Neural cell (in vitro differentiated cells): ENCODE measurements around the gene CPNE6. TPM values are rescaled to one million over a fixed set of nuclear protein-coding genes. Genes with fewer than 3 reads are reported as not detected.

Experiments
- H2AFZ ChIP-seq: fragments of 200-600, 300-800 bp; sonication (generic), shearing (Covaris generic); 2 replicates; pipeline ENCODE4 v1.6.0; 2014; ENCODE audit warnings: low read depth, mild to moderate bottlenecking, antibody characterized with exemption, low read length, moderate library complexity
- H3F3A ChIP-seq: fragments of 200-600 bp; shearing (Covaris generic); 2 replicates; pipeline ENCODE4 v1.6.1; 2016; ENCODE audit warnings: mild to moderate bottlenecking, moderate library complexity, mixed read lengths, antibody characterized with exemption, low read length; ENCODE audit not compliant: insufficient read depth, poor library complexity, severe bottlenecking
- H3K27ac ChIP-seq: fragments of 200-600, 300-800 bp; sonication (generic), shearing (Covaris generic); 2 replicates; pipeline ENCODE4 v1.5.1; 2014; ENCODE audit warnings: mild to moderate bottlenecking, low read length, moderate library complexity
- H3K27me3 ChIP-seq: fragments of 300-800, 200-600 bp; sonication (generic), shearing (Covaris generic); 2 replicates; pipeline ENCODE4 v1.6.0; 2014; ENCODE audit warnings: mild to moderate bottlenecking, low read depth, low read length, moderate library complexity; ENCODE audit not compliant: insufficient read depth
- H3K36me3 ChIP-seq: fragments of 300-800, 200-600 bp; sonication (generic), shearing (Covaris generic); 2 replicates; pipeline ENCODE4 v1.5.1; 2014; ENCODE audit warnings: mild to moderate bottlenecking, antibody characterized with exemption, low read length, moderate library complexity; ENCODE audit not compliant: insufficient read depth
- H3K4me2 ChIP-seq: fragments of 300-800, 200-600 bp; sonication (generic), shearing (Covaris generic); 2 replicates; pipeline ENCODE4 v1.6.0; 2014; ENCODE audit warnings: mild to moderate bottlenecking, low read length
- H3K4me3 ChIP-seq: fragments of 300-800, 200-600 bp; sonication (generic), shearing (Covaris generic); 2 replicates; pipeline ENCODE4 v1.5.1; 2014; ENCODE audit warnings: mild to moderate bottlenecking, low read length, moderate library complexity
- H3K79me2 ChIP-seq: fragments of 200-600 bp; shearing (Covaris generic); replicated peaks from 2 replicates; pipeline ENCODE4 v1.6.0; 2014; ENCODE audit warnings: mild to moderate bottlenecking, low read length, moderate library complexity; ENCODE audit not compliant: insufficient read depth
- H3K9ac ChIP-seq: fragments of 300-800, 200-600 bp; sonication (generic), shearing (Covaris generic); 2 replicates; pipeline ENCODE4 v1.6.1; 2016; ENCODE audit warnings: mild to moderate bottlenecking, low read length, mixed read lengths
- H3K9me2 ChIP-seq: fragments of 200-600 bp; shearing (Covaris generic); 2 replicates; pipeline ENCODE4 v1.6.1; 2016; ENCODE audit warnings: mild to moderate bottlenecking, low read length, mixed read lengths; ENCODE audit not compliant: insufficient read depth
- H3K9me3 ChIP-seq: fragments of 200-600, 300-800 bp; sonication (generic), shearing (Covaris generic); 2 replicates; pipeline ENCODE4 v1.6.1; 2016; ENCODE audit warnings: mild to moderate bottlenecking, mixed run types, low read length, moderate library complexity, mixed read lengths
- H4K20me1 ChIP-seq: fragments of 200-600 bp; shearing (Covaris generic); 2 replicates; pipeline ENCODE4 v1.6.1; 2016; ENCODE audit warnings: mild to moderate bottlenecking, mixed run types; ENCODE audit not compliant: insufficient read depth
- EP300 ChIP-seq: fragments of 450-650 bp; conservative IDR thresholded peaks from 2 replicates; pipeline ENCODE4 v1.6.1; 2014; ENCODE audit warnings: antibody characterized with exemption, mild to moderate bottlenecking, moderate library complexity; ENCODE audit not compliant: poor library complexity, severe bottlenecking
- EZH2 ChIP-seq: fragments of 200-600, 300-800 bp; shearing (Covaris generic), sonication (generic); IDR thresholded peaks from 2 replicates; pipeline ENCODE4 v1.6.1; 2014; ENCODE audit warnings: antibody characterized with exemption, low read length, borderline replicate concordance, mild to moderate bottlenecking; ENCODE audit not compliant: insufficient read depth, poor library complexity, severe bottlenecking
- MXI1 ChIP-seq: fragments of 450-650 bp; conservative IDR thresholded peaks from 2 replicates; pipeline ENCODE4 v1.6.1; 2014; ENCODE audit warnings: antibody characterized with exemption, mild to moderate bottlenecking; ENCODE audit not compliant: poor library complexity, severe bottlenecking
- POLR2AphosphoS5 ChIP-seq: IDR thresholded peaks from 2 replicates; pipeline ENCODE4 v1.6.1; 2012
- RAD21 ChIP-seq: fragments of 450-650 bp; conservative IDR thresholded peaks from 2 replicates; pipeline ENCODE4 v1.6.1; 2014; ENCODE audit warnings: antibody characterized with exemption, mild to moderate bottlenecking, moderate library complexity
- SMC3 ChIP-seq: fragments of 450-650 bp; conservative IDR thresholded peaks from 2 replicates; pipeline ENCODE4 v1.6.1; 2014; ENCODE audit warnings: antibody characterized with exemption, mild to moderate bottlenecking, moderate library complexity; ENCODE audit not compliant: poor library complexity
- TAF1 ChIP-seq: IDR thresholded peaks from 2 replicates; pipeline ENCODE4 v1.6.1; 2012; ENCODE audit warnings: low read depth
- polyA plus RNA-seq: library from polyadenylated mRNA; depleted of rRNA; stranded (reverse); fragments of >200 nt; gene quantifications from 2 replicates; pipeline ENCODE4 v1.2.3, GENCODE V29; 2014
- TF ChIP-seq, protein P1 (sequence below): IDR thresholded peaks from 2 replicates; pipeline ENCODE4 v1.6.1; 2012; ENCODE audit warnings: borderline replicate concordance
- TF ChIP-seq, protein P2 (sequence below): fragments of 450-650 bp; IDR thresholded peaks from 2 replicates; pipeline ENCODE4 v1.5.1; 2014; ENCODE audit warnings: antibody characterized with exemption, mild to moderate bottlenecking, moderate library complexity; ENCODE audit not compliant: poor library complexity, severe bottlenecking

Gene CPNE6
- polyA plus RNA-seq, 1 donor from 2014 or later: 4.1 TPM

DNA sequence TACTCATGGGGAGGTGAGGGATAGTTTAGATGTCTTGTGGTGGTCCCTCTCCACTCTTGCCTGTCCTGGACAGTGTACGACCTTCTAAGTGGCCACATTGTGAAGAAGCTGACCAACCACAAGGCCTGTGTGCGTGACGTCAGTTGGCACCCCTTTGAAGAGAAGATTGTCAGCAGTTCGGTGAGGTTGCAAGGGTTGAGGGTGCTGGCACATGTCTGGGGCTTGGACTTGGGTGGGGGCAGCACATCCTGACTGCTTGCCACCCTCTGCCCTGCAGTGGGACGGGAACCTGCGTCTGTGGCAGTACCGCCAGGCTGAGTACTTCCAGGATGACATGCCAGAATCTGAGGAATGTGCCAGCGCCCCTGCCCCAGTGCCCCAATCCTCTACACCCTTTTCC lies 51.5 kb downstream of the CPNE6 start:
- H3K9me2 ChIP-seq: no peaks in the 10 kb centered on the region
- no peaks in the 10 kb centered on the region for H3K36me3 ChIP-seq
- H3K27ac ChIP-seq: no peak overlapping the region

DNA sequence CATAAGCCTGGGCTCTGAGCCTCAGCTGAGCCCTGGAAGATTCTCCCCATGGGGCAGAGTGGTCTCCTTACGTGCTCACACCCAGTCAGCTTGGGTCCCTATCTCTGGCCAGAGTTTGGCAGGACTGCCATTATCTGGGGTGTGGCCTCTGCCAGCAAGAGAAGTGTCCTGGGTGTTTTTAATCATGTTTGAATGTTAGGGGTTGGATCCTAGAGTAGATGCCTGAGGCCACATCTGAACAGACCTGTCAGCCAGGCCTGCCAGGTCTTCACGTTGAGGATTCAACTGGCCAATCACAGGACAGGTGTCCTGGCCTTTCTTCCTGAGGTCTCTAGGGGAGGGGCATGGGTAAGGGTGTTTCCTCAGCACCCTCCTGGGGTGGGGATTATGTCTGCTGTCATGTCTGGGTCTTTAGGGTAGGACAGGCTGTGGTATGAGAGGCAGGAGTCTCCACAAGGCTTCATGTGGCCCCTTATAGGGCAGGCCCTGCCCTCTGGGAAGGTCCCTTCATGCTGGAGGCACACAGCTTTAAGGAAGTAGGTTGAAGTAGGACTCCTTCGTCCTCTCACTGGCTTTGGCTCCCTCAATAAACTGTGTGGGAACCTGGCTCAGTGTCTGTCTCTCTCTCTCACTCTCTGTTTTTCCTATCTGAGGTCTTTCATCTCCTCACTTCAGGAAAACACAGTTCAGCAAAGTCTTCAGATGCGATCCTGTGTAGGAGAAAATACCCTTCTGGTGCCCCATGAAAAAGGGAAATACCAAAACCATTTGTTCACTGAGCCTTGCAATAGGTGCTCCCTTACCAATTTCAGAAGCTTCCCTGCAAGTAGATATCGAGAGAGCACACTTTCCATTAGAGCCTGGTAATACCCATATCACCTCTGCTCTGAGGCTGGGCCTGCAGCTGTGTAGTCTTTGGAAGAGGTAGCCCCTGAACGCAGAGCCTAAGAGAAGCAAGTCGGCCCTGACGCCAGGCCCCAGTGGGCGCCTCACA lies 52.4 kb downstream of the CPNE6 start:
- H3K27me3 ChIP-seq: no peaks in the 10 kb centered on the region
- H2AFZ ChIP-seq: no peak overlapping the region
- no peaks in the 10 kb centered on the region for H3K36me3 ChIP-seq
- H3K4me2 ChIP-seq: no peak overlapping the region
- H3K79me2 ChIP-seq: no peaks in the 10 kb centered on the region
- no peaks in the 10 kb centered on the region for H3K9me2 ChIP-seq
- H3K4me3 ChIP-seq: no peak overlapping the region
- no peak overlapping the region for H3K27ac ChIP-seq
- no peak overlapping the region for H3K9ac ChIP-seq
- no peaks in the 10 kb centered on the region for H3K9me3 ChIP-seq
- no peaks in the 10 kb centered on the region for H3F3A ChIP-seq
- H4K20me1 ChIP-seq: no peaks in the 10 kb centered on the region
- TF ChIP-seq EZH2 (no peak), POLR2AphosphoS5 (no peak), RAD21 (no peak), EP300 (no peak), SMC3 (no peak), TAF1 (no peak)
- TF ChIP-seq, protein P1, sequence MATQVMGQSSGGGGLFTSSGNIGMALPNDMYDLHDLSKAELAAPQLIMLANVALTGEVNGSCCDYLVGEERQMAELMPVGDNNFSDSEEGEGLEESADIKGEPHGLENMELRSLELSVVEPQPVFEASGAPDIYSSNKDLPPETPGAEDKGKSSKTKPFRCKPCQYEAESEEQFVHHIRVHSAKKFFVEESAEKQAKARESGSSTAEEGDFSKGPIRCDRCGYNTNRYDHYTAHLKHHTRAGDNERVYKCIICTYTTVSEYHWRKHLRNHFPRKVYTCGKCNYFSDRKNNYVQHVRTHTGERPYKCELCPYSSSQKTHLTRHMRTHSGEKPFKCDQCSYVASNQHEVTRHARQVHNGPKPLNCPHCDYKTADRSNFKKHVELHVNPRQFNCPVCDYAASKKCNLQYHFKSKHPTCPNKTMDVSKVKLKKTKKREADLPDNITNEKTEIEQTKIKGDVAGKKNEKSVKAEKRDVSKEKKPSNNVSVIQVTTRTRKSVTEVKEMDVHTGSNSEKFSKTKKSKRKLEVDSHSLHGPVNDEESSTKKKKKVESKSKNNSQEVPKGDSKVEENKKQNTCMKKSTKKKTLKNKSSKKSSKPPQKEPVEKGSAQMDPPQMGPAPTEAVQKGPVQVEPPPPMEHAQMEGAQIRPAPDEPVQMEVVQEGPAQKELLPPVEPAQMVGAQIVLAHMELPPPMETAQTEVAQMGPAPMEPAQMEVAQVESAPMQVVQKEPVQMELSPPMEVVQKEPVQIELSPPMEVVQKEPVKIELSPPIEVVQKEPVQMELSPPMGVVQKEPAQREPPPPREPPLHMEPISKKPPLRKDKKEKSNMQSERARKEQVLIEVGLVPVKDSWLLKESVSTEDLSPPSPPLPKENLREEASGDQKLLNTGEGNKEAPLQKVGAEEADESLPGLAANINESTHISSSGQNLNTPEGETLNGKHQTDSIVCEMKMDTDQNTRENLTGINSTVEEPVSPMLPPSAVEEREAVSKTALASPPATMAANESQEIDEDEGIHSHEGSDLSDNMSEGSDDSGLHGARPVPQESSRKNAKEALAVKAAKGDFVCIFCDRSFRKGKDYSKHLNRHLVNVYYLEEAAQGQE: no peak
- TF ChIP-seq, protein P2, sequence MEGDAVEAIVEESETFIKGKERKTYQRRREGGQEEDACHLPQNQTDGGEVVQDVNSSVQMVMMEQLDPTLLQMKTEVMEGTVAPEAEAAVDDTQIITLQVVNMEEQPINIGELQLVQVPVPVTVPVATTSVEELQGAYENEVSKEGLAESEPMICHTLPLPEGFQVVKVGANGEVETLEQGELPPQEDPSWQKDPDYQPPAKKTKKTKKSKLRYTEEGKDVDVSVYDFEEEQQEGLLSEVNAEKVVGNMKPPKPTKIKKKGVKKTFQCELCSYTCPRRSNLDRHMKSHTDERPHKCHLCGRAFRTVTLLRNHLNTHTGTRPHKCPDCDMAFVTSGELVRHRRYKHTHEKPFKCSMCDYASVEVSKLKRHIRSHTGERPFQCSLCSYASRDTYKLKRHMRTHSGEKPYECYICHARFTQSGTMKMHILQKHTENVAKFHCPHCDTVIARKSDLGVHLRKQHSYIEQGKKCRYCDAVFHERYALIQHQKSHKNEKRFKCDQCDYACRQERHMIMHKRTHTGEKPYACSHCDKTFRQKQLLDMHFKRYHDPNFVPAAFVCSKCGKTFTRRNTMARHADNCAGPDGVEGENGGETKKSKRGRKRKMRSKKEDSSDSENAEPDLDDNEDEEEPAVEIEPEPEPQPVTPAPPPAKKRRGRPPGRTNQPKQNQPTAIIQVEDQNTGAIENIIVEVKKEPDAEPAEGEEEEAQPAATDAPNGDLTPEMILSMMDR: no peak

More for the DNA sequence above, 51.5 kb downstream of the CPNE6 start:
- Histone ChIP-seq H4K20me1 (no peaks in the 10 kb centered on the region), H3K9me3 (no peaks in the 10 kb centered on the region), H3F3A (no peaks in the 10 kb centered on the region), H3K27me3 (no peaks in the 10 kb centered on the region), H3K4me3 (no peak overlapping the region), H3K79me2 (no peaks in the 10 kb centered on the region), H2AFZ (no peak overlapping the region), H3K4me2 (no peak overlapping the region), H3K9ac (no peak overlapping the region)
- TF ChIP-seq, protein P1: no peak
- TF ChIP-seq EP300 (no peak), TAF1 (no peak), POLR2AphosphoS5 (no peak), RAD21 (no peak), EZH2 (no peak), SMC3 (no peak), MXI1 (no peak)
- TF ChIP-seq, protein P2: no peak
